ENCODE measurements around the gene PPARD. TPM values are rescaled to one million over a fixed set of nuclear protein-coding genes. Genes with fewer than 3 reads are reported as not detected.
"Not testable (repeated sequence)": the region's sequence is repeated elsewhere in the genome, so short reads cannot be mapped to it uniquely, and the experiment has no call there.

The PPARD gene
- total RNA-seq, 1 donor from 2014 or later = 30.2 TPM

DNA sequence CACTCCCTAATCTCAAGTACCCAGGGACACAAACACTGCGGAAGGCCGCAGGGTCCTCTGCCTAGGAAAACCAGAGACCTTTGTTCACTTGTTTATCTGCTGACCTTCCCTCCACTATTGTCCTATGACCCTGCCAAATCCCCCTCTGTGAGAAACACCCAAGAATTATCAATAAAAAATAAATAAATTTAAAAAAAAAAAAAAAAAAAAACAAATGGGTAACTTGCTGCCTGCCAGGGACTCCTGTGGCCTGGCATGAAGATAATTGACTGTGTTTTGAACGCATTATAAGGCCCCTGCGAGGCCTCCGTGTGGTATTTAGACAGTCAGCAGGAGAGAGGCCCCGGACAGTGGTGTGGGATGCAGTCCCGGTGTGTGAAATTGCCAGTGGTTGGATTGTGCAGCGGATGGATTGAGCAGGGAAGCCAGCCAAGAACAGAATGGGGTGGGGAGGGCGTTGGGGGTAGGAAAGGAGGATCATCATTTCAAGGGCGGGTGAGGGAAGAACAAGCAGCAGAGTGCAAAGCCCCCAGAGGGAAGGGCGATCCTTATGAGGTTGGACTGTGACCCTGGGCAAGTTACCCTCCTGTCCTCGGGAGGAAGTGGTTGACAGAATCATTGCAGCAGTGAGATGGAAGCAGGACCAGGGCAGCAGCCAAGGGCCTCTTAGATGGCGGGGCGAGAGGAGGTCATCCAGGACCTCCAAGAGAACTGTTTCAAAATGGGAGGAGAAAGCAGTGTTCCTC is 43.3 kb downstream of the PPARD start:
- Histone ChIP-seq H3K4me1 (peaks cover 6% of the 10 kb centered on the region), H3K27ac (no peak overlapping the region), H3K27me3 (ENCODE audit: low read depth) (no peaks in the 10 kb centered on the region), H3K4me3 (no peak overlapping the region), H3K9me3 (no peaks in the 10 kb centered on the region), H3K36me3 (no peaks in the 10 kb centered on the region)
- TF ChIP-seq, protein P1, sequence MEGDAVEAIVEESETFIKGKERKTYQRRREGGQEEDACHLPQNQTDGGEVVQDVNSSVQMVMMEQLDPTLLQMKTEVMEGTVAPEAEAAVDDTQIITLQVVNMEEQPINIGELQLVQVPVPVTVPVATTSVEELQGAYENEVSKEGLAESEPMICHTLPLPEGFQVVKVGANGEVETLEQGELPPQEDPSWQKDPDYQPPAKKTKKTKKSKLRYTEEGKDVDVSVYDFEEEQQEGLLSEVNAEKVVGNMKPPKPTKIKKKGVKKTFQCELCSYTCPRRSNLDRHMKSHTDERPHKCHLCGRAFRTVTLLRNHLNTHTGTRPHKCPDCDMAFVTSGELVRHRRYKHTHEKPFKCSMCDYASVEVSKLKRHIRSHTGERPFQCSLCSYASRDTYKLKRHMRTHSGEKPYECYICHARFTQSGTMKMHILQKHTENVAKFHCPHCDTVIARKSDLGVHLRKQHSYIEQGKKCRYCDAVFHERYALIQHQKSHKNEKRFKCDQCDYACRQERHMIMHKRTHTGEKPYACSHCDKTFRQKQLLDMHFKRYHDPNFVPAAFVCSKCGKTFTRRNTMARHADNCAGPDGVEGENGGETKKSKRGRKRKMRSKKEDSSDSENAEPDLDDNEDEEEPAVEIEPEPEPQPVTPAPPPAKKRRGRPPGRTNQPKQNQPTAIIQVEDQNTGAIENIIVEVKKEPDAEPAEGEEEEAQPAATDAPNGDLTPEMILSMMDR (IDR thresholded peaks at IDR 0.05) = no peak
- DNase-seq = no peak
- ATAC-seq = peak; percentile 33 to 64
- intact Hi-C loops (cut with DNase I) = no loop called here

- no peaks in the 10 kb centered on the region for H3K9me3 ChIP-seq
Observed at GRCh38 chr6:35386989-35387388, 44.6 kb downstream of the PPARD start.

DNA sequence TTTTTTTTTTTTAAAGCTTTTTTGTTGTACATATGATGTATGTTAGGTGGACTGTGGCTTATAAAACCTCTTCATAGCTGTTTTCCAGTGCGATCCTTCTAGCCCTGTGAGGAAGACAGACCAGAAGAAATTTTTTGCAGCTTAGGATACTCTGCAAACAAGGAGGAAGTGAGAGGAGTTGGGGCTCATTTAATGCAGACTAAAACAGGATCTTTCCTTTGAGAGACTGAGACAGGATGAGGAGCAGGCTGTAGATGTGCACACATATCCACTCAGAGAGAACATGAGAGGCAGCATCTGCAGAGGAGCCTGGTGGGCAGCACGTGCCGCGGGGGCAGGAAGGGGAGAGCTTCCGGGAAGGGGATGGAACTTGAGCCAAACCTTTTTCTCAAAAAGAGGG is 45.7 kb downstream of the PPARD start:
- ATAC-seq (no peak), DNase-seq (no peak)
- H3K27ac ChIP-seq = no peak overlapping the region
- H3K4me3 ChIP-seq = no peak overlapping the region
- peaks cover 24% of the 10 kb centered on the region for H3K4me1 ChIP-seq
- TF ChIP-seq, protein P1 (IDR thresholded peaks at IDR 0.05) = no peak
- H3K36me3 ChIP-seq = no peaks in the 10 kb centered on the region
- intact Hi-C loops (cut with DNase I) = no loop called here
- no peaks in the 10 kb centered on the region for H3K27me3 ChIP-seq (ENCODE audit: low read depth)
- no peaks in the 10 kb centered on the region for H3K9me3 ChIP-seq

More at GRCh38 chr6:35386989-35387388, 44.6 kb downstream of the PPARD start:
- ATAC-seq (no peak), DNase-seq (no peak)
- Histone ChIP-seq H3K4me3 (no peak overlapping the region), H3K27ac (no peak overlapping the region), H3K27me3 (ENCODE audit: low read depth) (no peaks in the 10 kb centered on the region), H3K4me1 (peaks cover 13% of the 10 kb centered on the region), H3K36me3 (no peaks in the 10 kb centered on the region)
- TF ChIP-seq, protein P1 (IDR thresholded peaks at IDR 0.05) = no peak
- intact Hi-C loops (cut with DNase I) = no loop called here

- ATAC-seq = no peak
Observed at GRCh38 chr6:35388772-35389352, 46.5 kb downstream of the PPARD start.

GRCh38 chr6:35389386-35389785 is 47.0 kb downstream of the PPARD start:
- H3K36me3 ChIP-seq; DNase-seq; ATAC-seq; H3K9me3 ChIP-seq; H3K4me3 ChIP-seq; H3K27me3 ChIP-seq (ENCODE audit: low read depth); H3K27ac ChIP-seq; intact Hi-C loops (cut with DNase I): not testable (repeated sequence)
- peaks cover 34% of the 10 kb centered on the region for H3K4me1 ChIP-seq

More at GRCh38 chr6:35388772-35389352, 46.5 kb downstream of the PPARD start:
- no peaks in the 10 kb centered on the region for H3K27me3 ChIP-seq (ENCODE audit: low read depth)
- TF ChIP-seq, protein P1 (IDR thresholded peaks at IDR 0.05) = no peak
- intact Hi-C loops (cut with DNase I) = no loop called here
- H3K4me3 ChIP-seq = no peak overlapping the region
- peaks cover 30% of the 10 kb centered on the region for H3K4me1 ChIP-seq
- H3K9me3 ChIP-seq = no peaks in the 10 kb centered on the region
- H3K27ac ChIP-seq = no peak overlapping the region
- DNase-seq = no peak
- H3K36me3 ChIP-seq = no peaks in the 10 kb centered on the region

Measured in lower lobe of right lung (tissue), 2 donors.